Hepatic stellate cell (primary cell): Measurements from ENCODE around the gene ADIPOQ.
"Not testable (repeated sequence)": the region's sequence is repeated elsewhere in the genome, so short reads cannot be mapped to it uniquely, and the experiment has no call there.

Experiments used
- DNase-seq: peaks from one replicate; pipeline ENCODE4 v3.0.0; 2011; ENCODE audit warnings: low spot score

ADIPOQ gene

GRCh38 chr3:186842426-186843038, at the start of gene ADIPOQ:
TSS of gene ADIPOQ (plus strand) at chr3:186842710. CDS start at chr3:186853059, 10,349 bp downstream.
- DNase-seq = no peak

GRCh38 chr3:186798239-186798874, 44.2 kb upstream of the ADIPOQ start:
- no peak for DNase-seq

GRCh38 chr3:186800285-186800684, 42.2 kb upstream of the ADIPOQ start:
- DNase-seq = no peak

- DNase-seq = no peak
These were observed 39.8 kb upstream of the ADIPOQ start for GRCh38 chr3:186802701-186803100.

- not testable (repeated sequence) for DNase-seq
These were observed 39.1 kb upstream of the ADIPOQ start for GRCh38 chr3:186803447-186803846.

- DNase-seq = peak; percentile 75
These were observed 36.1 kb upstream of the ADIPOQ start, which contains the start of gene RFC4 for GRCh38 chr3:186806089-186807055. TSS of gene RFC4 (minus strand) at chr3:186806482. CDS start at chr3:186804713, 1,769 bp downstream.

GRCh38 chr3:186807231-186807630, 35.3 kb upstream of the ADIPOQ start:
- no peak for DNase-seq

GRCh38 chr3:186810336-186810996, 32.0 kb upstream of the ADIPOQ start:
- DNase-seq = no peak

GRCh38 chr3:186811313-186811712, 31.2 kb upstream of the ADIPOQ start:
- DNase-seq = not testable (repeated sequence)

GRCh38 chr3:186814100-186814499, 28.4 kb upstream of the ADIPOQ start:
- no peak for DNase-seq

GRCh38 chr3:186815435-186815834, 27.1 kb upstream of the ADIPOQ start:
- DNase-seq = peak; percentile 60

GRCh38 chr3:186818516-186818915, 24.0 kb upstream of the ADIPOQ start:
- DNase-seq = no peak

GRCh38 chr3:186818956-186819355, 23.6 kb upstream of the ADIPOQ start:
- no peak for DNase-seq

- peak; percentile 90 for DNase-seq
These were observed 20.8 kb upstream of the ADIPOQ start for GRCh38 chr3:186821429-186822387.

GRCh38 chr3:186822388-186822759, 20.1 kb upstream of the ADIPOQ start:
- not testable (repeated sequence) for DNase-seq

- no peak for DNase-seq
These were observed 19.1 kb upstream of the ADIPOQ start for GRCh38 chr3:186823386-186823785.

GRCh38 chr3:186824430-186825139, 17.9 kb upstream of the ADIPOQ start:
- DNase-seq = no peak

GRCh38 chr3:186825294-186825821, 17.2 kb upstream of the ADIPOQ start:
- peak; percentile 77 for DNase-seq

GRCh38 chr3:186825872-186826409, 16.6 kb upstream of the ADIPOQ start:
- no peak for DNase-seq
